ENCODE data around the gene PRR5. TPM values are rescaled to one million over a fixed set of nuclear protein-coding genes. Genes with fewer than 3 reads are reported as not detected.
A peak's percentile ranks its signal among the peaks of the same experiment; 100 is the strongest.

Gene PRR5
- total and polyA plus RNA-seq, 2 of the 13 experiments (the other 11 are each of a cell fraction or from before 2014, with no cell fraction given) = 11.6 to 27.5 TPM

DNA sequence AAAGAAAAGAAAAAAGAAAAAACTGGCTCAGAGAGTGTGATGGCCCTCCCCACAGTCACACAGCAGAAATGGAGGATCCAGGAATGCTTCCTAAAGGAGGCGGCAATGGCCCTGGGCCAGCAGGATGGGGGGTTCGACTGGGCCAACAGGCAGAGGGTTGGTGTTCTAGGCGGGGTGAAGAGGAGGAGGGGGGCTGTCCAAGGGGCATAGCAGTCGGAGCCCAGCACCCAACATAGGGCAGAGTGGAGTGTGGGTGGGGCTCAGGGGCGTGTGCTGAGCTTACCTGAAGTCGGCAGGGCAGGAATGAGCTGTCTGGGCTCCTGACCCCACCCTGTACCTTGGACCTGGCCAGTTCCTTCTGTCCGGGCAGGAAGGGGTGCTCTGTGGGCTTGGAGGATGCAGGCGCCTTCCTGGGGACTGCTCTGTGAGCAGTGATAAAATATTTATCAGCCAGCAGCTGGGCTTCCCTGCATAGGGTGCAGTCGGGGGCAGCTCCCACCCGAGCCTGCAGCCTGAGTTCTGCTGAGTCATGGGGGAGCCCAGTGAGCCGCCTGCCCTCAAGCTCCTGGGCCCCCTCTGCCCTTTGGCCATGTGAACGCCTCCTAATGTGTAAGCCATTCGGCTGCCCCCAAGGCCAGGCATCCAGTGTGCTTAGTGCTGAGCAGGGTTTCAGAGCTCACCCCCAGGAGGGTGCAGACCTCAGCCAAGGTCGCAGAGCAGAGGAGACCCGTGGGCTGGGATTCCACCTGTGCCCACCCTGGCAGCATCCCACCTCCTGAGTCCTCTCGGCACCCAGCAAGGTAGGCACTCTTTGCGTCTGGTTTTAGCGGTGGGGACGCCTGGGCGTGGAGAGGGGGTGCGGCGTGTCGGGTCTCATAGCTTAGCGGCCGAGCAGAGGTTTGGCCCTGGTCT, 25.3 kb upstream of the PRR5 start (continued):
- TF ChIP-seq, protein P1, sequence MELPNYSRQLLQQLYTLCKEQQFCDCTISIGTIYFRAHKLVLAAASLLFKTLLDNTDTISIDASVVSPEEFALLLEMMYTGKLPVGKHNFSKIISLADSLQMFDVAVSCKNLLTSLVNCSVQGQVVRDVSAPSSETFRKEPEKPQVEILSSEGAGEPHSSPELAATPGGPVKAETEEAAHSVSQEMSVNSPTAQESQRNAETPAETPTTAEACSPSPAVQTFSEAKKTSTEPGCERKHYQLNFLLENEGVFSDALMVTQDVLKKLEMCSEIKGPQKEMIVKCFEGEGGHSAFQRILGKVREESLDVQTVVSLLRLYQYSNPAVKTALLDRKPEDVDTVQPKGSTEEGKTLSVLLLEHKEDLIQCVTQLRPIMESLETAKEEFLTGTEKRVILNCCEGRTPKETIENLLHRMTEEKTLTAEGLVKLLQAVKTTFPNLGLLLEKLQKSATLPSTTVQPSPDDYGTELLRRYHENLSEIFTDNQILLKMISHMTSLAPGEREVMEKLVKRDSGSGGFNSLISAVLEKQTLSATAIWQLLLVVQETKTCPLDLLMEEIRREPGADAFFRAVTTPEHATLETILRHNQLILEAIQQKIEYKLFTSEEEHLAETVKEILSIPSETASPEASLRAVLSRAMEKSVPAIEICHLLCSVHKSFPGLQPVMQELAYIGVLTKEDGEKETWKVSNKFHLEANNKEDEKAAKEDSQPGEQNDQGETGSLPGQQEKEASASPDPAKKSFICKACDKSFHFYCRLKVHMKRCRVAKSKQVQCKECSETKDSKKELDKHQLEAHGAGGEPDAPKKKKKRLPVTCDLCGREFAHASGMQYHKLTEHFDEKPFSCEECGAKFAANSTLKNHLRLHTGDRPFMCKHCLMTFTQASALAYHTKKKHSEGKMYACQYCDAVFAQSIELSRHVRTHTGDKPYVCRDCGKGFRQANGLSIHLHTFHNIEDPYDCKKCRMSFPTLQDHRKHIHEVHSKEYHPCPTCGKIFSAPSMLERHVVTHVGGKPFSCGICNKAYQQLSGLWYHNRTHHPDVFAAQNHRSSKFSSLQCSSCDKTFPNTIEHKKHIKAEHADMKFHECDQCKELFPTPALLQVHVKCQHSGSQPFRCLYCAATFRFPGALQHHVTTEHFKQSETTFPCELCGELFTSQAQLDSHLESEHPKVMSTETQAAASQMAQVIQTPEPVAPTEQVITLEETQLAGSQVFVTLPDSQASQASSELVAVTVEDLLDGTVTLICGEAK (IDR thresholded peaks at IDR 0.05) = no peak
- TF ChIP-seq, protein P1 (CRISPR knock-in tag; IDR thresholded peaks at IDR 0.05) = peak; percentile 69
- TF ChIP-seq, protein P2, sequence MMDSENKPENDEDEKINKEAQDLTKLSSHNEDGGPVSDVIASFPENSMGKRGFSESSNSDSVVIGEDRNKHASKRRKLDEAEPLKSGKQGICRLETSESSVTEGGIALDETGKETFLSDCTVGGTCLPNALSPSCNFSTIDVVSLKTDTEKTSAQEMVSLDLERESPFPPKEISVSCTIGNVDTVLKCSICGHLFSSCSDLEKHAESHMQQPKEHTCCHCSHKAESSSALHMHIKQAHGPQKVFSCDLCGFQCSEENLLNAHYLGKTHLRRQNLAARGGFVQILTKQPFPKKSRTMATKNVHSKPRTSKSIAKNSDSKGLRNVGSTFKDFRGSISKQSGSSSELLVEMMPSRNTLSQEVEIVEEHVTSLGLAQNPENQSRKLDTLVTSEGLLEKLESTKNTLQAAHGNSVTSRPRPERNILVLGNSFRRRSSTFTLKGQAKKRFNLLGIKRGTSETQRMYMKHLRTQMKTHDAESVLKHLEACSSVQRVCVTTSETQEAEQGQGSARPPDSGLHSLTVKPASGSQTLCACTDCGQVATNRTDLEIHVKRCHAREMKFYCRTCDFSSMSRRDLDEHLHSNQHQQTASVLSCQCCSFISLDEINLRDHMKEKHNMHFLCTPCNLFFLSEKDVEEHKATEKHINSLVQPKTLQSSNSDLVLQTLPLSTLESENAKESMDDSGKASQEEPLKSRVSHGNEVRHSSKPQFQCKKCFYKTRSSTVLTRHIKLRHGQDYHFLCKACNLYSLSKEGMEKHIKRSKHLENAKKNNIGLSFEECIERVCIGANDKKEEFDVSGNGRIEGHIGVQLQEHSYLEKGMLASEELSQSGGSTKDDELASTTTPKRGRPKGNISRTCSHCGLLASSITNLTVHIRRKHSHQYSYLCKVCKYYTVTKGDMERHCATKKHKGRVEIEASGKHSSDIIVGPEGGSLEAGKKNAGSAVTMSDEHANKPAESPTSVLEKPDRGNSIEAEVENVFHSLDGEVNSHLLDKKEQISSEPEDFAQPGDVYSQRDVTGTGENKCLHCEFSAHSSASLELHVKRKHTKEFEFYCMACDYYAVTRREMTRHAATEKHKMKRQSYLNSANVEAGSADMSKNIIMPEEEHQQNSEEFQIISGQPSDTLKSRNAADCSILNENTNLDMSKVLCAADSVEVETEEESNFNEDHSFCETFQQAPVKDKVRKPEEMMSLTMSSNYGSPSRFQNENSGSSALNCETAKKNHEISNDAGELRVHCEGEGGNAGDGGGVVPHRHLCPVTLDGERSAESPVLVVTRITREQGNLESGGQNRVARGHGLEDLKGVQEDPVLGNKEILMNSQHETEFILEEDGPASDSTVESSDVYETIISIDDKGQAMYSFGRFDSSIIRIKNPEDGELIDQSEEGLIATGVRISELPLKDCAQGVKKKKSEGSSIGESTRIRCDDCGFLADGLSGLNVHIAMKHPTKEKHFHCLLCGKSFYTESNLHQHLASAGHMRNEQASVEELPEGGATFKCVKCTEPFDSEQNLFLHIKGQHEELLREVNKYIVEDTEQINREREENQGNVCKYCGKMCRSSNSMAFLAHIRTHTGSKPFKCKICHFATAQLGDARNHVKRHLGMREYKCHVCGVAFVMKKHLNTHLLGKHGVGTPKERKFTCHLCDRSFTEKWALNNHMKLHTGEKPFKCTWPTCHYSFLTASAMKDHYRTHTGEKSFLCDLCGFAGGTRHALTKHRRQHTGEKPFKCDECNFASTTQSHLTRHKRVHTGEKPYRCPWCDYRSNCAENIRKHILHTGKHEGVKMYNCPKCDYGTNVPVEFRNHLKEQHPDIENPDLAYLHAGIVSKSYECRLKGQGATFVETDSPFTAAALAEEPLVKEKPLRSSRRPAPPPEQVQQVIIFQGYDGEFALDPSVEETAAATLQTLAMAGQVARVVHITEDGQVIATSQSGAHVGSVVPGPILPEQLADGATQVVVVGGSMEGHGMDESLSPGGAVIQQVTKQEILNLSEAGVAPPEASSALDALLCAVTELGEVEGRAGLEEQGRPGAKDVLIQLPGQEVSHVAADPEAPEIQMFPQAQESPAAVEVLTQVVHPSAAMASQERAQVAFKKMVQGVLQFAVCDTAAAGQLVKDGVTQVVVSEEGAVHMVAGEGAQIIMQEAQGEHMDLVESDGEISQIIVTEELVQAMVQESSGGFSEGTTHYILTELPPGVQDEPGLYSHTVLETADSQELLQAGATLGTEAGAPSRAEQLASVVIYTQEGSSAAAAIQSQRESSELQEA (CRISPR knock-in tag; IDR thresholded peaks at IDR 0.05; ENCODE audit: not compliant biosample characterization) = no peak
- no peak for TF ChIP-seq MTA3 (CRISPR knock-in tag; IDR thresholded peaks at IDR 0.05)
- peak; percentile 32; the same call in 1 of the 2 replicates for TF ChIP-seq ZNF331 (CRISPR knock-in tag; IDR thresholded peaks at IDR 0.05)
- no peak for TF ChIP-seq TMF1 (CRISPR knock-in tag; IDR thresholded peaks at IDR 0.05; ENCODE audit: low read depth)
- TF ChIP-seq NONO (IDR thresholded peaks at IDR 0.05) = no peak
- peak; percentile 38 for TF ChIP-seq NONO (CRISPR knock-in tag; conservative IDR thresholded peaks at IDR 0.05)
- no peak for TF ChIP-seq ZNF382 (CRISPR knock-in tag; IDR thresholded peaks at IDR 0.05; ENCODE audit: borderline replicate concordance)
- no peak for TF ChIP-seq CREB1 (IDR thresholded peaks at IDR 0.05)
- TF ChIP-seq CREB1 (CRISPR knock-in tag; IDR thresholded peaks at IDR 0.05) = no peak
- no peak for TF ChIP-seq ZNF772 (CRISPR knock-in tag; IDR thresholded peaks at IDR 0.05)
- TF ChIP-seq KAT8 (CRISPR knock-in tag; IDR thresholded peaks at IDR 0.05) = peak; percentile 48
